Keratinocyte (primary cell): ENCODE results near the gene SMYD5.

Experiments
- CTCF ChIP-seq, 3 experiments: IDR thresholded peaks in 1 of 3; conservative IDR thresholded peaks in 1 of 3; optimal IDR thresholded peaks in 1 of 3; 2 replicates in 2 of 3; 3 replicates in 1 of 3; pipeline versions ENCODE3 to v1.5.1; 2011; ENCODE audit warnings: low read length in 3 of 3, mild to moderate bottlenecking in 3 of 3, moderate library complexity in 2 of 3, control low read depth in 1 of 3, inconsistent platforms in 1 of 3; ENCODE audit not compliant: insufficient read depth in 2 of 3; ENCODE audit errors: extremely low read depth in 1 of 3
- EZH2 ChIP-seq: IDR thresholded peaks from one replicate; pipeline ENCODE4 v1.6.1; 2012; ENCODE audit warnings: inconsistent platforms, mild to moderate bottlenecking, low read length, moderate library complexity

- TF ChIP-seq EZH2 (no peak), CTCF (optimal IDR thresholded peaks at IDR 0.05 in 1 of 3, IDR thresholded peaks at IDR 0.05 in 1 of 3, conservative IDR thresholded peaks at IDR 0.05 in 1 of 3; ENCODE audit: extremely low read depth in 1 of 3, insufficient read depth in 2 of 3, low read length in 3 of 3) (no peak)
These were observed 23.1 kb downstream of the SMYD5 start for GRCh38 chr2:73237168-73237567.
